HG02885 (cell line): Measurements from ENCODE around the gene CDH18.

Source experiments
- ATAC-seq: cut with Tn5 transposase; IDR thresholded peaks from one replicate; pipeline ENCODE4 v1.9.1; 2021; ENCODE audit warnings: mild to moderate bottlenecking; ENCODE audit not compliant: unreplicated experiment, poor library complexity

Gene CDH18

GRCh38 chr5:19940192-19940591 lies 47.8 kb downstream of the CDH18 start:
- ATAC-seq: no peak

DNA sequence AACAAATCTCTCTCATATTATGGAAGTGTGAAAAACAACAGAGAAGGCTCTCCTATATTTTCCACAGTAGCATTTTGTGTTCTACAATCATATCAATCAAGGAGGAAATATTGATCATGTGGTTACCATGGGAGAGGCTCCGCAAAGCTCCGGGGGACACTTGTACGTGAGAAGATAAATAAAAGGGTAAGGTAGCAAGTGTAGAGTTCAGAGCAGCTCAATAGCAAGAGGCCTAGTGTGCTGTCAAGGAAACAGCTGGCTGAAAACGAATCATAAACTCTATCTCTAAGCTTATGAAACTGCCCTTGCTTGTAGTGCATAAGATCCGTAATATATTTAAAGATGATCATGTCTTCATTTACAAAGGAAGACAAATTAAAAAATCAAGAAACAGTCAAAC lies 57.5 kb downstream of the CDH18 start:
- ATAC-seq: no peak

- no peak for ATAC-seq
These were observed 59.2 kb downstream of the CDH18 start for GRCh38 chr5:19928562-19929421.

DNA sequence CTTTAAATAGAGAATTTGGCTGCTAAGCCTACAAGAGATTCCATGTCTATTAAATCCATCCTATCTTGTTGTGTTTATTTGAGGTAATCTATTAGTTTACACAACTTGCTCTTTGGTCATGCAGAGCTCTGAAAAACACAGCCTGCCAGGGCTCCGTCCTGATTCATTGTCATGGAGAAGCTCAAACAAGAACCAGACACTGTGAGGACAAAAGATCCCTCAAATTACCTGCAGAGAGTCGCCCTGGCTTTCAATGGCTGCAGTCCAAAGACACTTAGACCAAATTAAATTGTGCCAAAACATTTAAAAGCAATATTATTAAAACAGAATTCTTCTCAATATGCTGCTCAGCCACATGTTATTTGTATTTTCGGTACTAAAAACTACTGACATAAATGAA lies 60.1 kb downstream of the CDH18 start:
- no peak for ATAC-seq

DNA sequence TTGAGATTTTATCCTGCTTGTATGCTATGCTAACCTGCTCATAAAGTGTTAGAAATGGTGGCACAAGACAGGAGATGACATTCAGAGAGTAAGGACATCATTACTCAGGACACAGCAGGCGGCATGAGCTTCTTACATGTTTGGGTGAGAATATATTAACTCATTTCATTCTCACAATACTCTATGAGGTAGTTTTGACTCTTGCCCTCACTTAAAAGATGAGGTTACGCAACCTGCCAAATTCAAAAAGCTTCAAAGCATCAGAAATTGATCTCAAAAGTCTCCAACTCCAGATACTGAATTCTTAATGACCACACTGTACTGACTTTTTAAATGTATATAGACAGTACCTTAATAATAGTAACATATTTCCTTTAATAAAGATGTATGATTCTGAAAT lies 60.8 kb downstream of the CDH18 start:
- no peak for ATAC-seq

- ATAC-seq: no peak
These were observed 64.3 kb downstream of the CDH18 start for GRCh38 chr5:19923742-19924141.

- no peak for ATAC-seq
These were observed 67.2 kb downstream of the CDH18 start for GRCh38 chr5:19920761-19921160.

GRCh38 chr5:19918780-19919179 lies 69.2 kb downstream of the CDH18 start:
- no peak for ATAC-seq

GRCh38 chr5:19917588-19918122 lies 70.3 kb downstream of the CDH18 start:
- ATAC-seq: no peak

DNA sequence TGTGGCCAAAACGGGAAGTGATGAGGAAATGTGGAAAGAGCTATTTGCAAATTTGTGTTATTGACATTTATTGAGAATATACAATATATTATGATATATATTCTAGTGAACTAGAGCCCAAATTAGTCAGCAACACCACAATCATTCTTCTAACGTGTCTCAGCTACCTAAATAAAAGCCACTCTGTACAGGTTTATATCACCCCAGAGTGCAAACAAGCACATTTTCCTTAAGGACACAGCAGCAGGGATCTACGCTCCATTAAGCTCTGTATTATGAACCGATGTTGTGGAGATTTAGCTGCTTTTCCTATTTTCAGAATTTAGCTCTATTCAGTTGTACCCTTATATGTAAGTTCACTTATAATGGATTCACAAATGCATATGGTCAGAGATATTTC lies 77.9 kb downstream of the CDH18 start:
- ATAC-seq: no peak

GRCh38 chr5:19904766-19905165 lies 83.2 kb downstream of the CDH18 start:
- ATAC-seq: no peak

DNA sequence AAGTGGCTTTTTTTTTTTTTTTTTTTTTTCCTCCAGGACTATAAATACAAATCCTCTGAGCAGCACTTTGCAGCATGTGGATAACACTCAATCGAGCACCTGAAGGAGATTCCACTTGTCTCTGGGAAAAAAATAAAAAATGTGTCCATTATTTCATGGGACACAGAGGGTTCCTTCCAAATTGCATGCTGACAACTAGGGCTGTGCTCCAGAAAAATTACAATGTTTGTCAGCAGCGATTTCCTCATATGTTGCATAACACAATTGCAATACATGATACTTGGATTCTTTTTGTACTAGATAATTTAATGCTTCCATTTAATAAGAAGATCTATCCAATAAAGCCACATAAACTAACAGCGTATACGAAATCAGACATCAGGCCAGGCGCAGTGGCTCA lies 84.4 kb downstream of the CDH18 start:
- ATAC-seq: no peak

- no peak for ATAC-seq
These were observed 85.6 kb downstream of the CDH18 start for GRCh38 chr5:19902316-19902934.

GRCh38 chr5:19900269-19900668 lies 87.7 kb downstream of the CDH18 start:
- no peak for ATAC-seq

DNA sequence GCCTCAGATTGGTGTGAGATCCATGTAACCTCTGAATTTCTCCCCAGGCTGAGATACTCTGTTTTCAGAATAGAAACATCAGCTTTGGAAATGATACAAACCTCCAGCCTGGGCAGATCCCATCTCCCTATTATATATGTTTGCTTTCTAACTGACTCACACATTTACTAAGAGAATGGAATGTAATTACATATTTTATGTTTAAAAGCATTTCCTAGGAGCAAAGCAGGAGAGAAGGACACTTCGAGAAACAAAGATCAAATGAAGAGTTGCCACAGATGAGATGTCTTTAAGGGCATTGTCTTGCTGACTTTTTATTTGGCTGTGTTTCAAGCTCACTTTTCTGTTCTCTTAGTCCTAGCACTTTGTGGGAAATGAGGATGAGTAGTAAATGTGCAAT lies 96.3 kb downstream of the CDH18 start:
- ATAC-seq: no peak

- no peak for ATAC-seq
These were observed 101.7 kb downstream of the CDH18 start for GRCh38 chr5:19886123-19886917.

DNA sequence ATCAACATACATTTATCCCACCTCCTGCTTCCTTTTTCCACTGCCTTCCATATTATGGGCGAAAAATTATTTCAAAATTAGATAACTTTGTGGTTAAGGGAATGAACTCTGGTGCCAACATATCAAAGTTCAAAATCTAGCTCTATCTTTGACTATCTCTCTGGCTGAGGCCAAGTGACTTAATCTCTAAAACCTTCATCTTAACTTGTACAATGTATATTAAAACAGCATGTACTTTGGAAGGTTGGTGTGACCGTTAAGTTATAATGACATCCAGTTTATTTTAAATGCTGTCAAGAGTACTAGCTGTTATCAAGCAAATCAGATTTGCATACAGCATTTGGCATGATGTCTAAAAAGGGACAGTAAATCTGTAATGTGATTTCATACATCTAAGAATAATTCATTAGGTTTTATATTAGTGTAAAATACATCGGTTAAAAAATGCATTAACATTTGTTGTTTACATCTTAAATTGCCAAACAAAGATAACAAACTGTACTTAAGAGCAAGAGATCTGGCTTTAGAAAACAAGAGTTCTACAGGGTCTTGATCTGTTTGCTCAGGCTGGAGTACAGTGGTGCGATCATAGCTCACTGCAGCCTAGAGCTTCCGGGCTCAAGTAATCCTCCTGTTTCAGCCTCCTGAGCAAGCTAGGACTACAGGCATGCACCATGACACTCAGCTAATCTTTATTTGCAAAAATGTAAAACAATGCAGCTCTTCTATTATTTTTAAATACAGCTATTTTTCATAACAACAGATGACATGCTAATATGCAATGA lies 102.8 kb downstream of the CDH18 start:
- ATAC-seq: no peak

DNA sequence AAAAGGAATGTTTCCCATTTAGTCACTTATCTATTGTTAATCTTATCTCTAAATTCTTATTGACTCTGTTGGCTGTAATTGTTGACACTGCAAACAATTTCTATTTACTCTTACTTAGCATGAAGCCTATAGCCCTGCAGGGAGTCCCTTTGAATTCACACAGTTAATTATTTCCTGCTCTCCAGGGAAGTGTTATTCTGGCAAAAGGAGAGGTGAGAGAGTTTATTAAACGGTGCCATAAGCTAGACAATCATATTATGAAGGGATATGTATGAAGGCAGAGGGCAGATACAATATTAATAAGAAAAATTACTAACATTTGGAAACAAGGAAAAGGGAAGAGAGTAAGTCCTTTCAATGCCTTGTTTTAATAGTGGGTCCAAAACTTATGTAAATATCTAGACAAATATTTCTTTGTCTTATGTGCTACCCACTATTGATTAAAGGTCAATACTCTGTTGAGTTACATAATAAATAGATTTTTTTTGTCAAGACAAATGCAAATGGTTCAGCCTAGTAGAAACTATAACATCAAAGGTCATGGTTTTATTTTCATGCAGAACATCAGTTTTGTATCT lies 107.1 kb downstream of the CDH18 start:
- ATAC-seq: no peak

DNA sequence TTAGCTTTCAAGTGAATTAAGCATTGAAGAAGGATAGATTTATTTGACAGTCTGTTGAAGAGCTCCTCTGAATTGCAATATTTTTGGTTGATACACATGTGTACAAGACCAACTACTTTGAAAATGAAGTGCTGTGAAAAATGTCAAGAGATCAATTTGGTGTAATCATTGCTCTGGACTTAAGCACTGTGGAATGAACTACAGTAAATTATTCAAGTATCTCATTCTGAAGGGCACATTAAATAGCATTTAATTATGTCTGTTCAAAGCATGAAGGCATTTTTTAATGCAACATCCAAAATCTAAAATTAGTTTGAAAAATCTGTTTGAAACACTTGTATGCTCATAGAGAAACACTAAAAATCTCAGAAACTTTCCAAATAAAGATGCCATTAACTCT lies 107.5 kb downstream of the CDH18 start:
- no peak for ATAC-seq

GRCh38 chr5:19874811-19875210 lies 113.2 kb downstream of the CDH18 start:
- ATAC-seq: no peak
